ENCODE results near the gene USP11. TPM values are rescaled to one million over a fixed set of nuclear protein-coding genes. Genes with fewer than 3 reads are reported as not detected.

Gene USP11
- total and polyA plus RNA-seq, 11 donors: 17.9 to 68.9 (median 42.9) TPM

- H3K27ac ChIP-seq: no peak overlapping the region
- 83 to 90% (median 87%) methylated on average over 20 of the region's 20 CpGs for WGBS, 4 donors
Observed at GRCh38 chrX:47214435-47215077, 18.3 kb upstream of the USP11 start.

GRCh38 chrX:47215291-47215900 lies 17.4 kb upstream of the USP11 start:
- H3K4me3 ChIP-seq: no peak overlapping the region
- H3K4me1 ChIP-seq: peaks cover 0 to 30% (median 14%) of the 10 kb centered on the region in 12 donors
- intact Hi-C loops (cut with DNase I): no loop called here
- no peaks in the 10 kb centered on the region for H3K27me3 ChIP-seq
- H3K9me3 ChIP-seq: no peaks in the 10 kb centered on the region
- DNase-seq (no peak), ATAC-seq (no peak)
- 84 to 93% (median 87%) methylated on average over 11 to 12 of the region's 12 CpGs for WGBS, 4 donors
- no peak overlapping the region for H3K27ac ChIP-seq
- TF ChIP-seq POLR2A (IDR thresholded peaks at IDR 0.05): no peak
- TF ChIP-seq, protein P1, sequence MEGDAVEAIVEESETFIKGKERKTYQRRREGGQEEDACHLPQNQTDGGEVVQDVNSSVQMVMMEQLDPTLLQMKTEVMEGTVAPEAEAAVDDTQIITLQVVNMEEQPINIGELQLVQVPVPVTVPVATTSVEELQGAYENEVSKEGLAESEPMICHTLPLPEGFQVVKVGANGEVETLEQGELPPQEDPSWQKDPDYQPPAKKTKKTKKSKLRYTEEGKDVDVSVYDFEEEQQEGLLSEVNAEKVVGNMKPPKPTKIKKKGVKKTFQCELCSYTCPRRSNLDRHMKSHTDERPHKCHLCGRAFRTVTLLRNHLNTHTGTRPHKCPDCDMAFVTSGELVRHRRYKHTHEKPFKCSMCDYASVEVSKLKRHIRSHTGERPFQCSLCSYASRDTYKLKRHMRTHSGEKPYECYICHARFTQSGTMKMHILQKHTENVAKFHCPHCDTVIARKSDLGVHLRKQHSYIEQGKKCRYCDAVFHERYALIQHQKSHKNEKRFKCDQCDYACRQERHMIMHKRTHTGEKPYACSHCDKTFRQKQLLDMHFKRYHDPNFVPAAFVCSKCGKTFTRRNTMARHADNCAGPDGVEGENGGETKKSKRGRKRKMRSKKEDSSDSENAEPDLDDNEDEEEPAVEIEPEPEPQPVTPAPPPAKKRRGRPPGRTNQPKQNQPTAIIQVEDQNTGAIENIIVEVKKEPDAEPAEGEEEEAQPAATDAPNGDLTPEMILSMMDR (IDR thresholded peaks at IDR 0.05): no peak
- peaks cover 0 to 66% (median 59%) of the 10 kb centered on the region in 9 donors for H3K36me3 ChIP-seq

More at GRCh38 chrX:47214435-47215077, 18.3 kb upstream of the USP11 start:
- Histone ChIP-seq H3K4me1 (peaks cover 0 to 22% (median 7%) of the 10 kb centered on the region in 12 donors), H3K27me3 (no peaks in the 10 kb centered on the region), H3K4me3 (no peak overlapping the region), H3K36me3 (peaks cover 0 to 74% (median 68%) of the 10 kb centered on the region in 9 donors), H3K9me3 (no peaks in the 10 kb centered on the region)
- no peak for DNase-seq
- no peak for ATAC-seq
- intact Hi-C loops (cut with DNase I): no loop called here
- TF ChIP-seq, protein P1 (IDR thresholded peaks at IDR 0.05): no peak
- TF ChIP-seq POLR2A (IDR thresholded peaks at IDR 0.05): no peak

- DNase-seq: no peak
- TF ChIP-seq, protein P1 (IDR thresholded peaks at IDR 0.05): no peak
- H3K4me3 ChIP-seq: peak overlapping the region in 1 of 12 donors; percentile 93
- no peak for ATAC-seq
- H3K27me3 ChIP-seq: no peaks in the 10 kb centered on the region
- intact Hi-C loops (cut with DNase I): no loop called here
- 81 to 88% (median 87%) methylated on average over 8 of the region's 8 CpGs for WGBS, 4 donors
- H3K4me1 ChIP-seq: peaks cover 0 to 41% (median 15%) of the 10 kb centered on the region in 12 donors
- H3K9me3 ChIP-seq: no peaks in the 10 kb centered on the region
- H3K36me3 ChIP-seq: peaks cover 0 to 55% (median 49%) of the 10 kb centered on the region in 9 donors
- H3K27ac ChIP-seq: peak overlapping the region in 6 of 12 donors; percentile 95 to 99 (median 97)
Observed at GRCh38 chrX:47216393-47216925, 16.4 kb upstream of the USP11 start.
